ENCODE measurements around the gene PCA3.

PCA3 gene

GRCh38 chr9:76835571-76836283 lies 71.5 kb downstream of the PCA3 start:
- DNase-seq: no peak
